ENCODE measurements around the gene RHBDL3.

Gene RHBDL3

DNA sequence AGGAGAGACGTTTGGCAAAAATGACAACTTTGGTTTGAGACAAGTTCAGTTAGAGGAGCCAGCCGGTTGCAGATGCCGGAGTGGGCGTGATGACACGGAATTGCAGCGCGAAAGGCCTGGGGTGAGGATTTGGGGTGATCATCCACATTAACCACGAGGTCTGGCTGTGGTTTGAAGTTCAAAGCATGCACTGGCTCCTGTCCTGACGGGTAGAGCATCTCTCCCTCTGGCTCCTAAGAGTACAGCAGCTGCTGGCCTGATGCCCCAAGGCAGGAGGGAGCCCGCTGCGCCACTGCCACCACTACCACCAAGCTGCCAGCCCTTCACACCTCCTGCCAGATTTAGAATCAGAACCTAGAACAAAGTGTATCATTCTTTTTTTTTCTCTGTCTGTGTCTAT lies 3.7 kb downstream of the RHBDL3 start:
- Histone ChIP-seq H3K4me1 (ENCODE audit: insufficient read depth, low read length) (peaks cover 11% of the 10 kb centered on the region), H3K4me3 (ENCODE audit: low read depth in 1 of 2, low read length in 2 of 2) (no peak overlapping the region), H3K27me3 (ENCODE audit: insufficient read depth, low read length, poor library complexity) (peaks cover 56% of the 10 kb centered on the region), H3K4me2 (ENCODE audit: insufficient read depth, low read length) (no peak overlapping the region), H3K27ac (ENCODE audit: low read length) (no peak overlapping the region), H3K36me3 (ENCODE audit: insufficient read depth, low read length) (no peaks in the 10 kb centered on the region), H3K9ac (ENCODE audit: low read depth, low read length) (no peak overlapping the region), H3K9me3 (ENCODE audit: insufficient read depth, low read length, severe bottlenecking) (no peaks in the 10 kb centered on the region), H4K20me1 (ENCODE audit: insufficient read depth, low read length) (peaks cover 16% of the 10 kb centered on the region), H2AFZ (ENCODE audit: low read depth, low read length) (no peak overlapping the region), H3K79me2 (ENCODE audit: insufficient read depth, low read length) (no peaks in the 10 kb centered on the region)
- TF ChIP-seq EZH2 (IDR thresholded peaks at IDR 0.05; ENCODE audit: borderline replicate concordance, low read depth, low read length, severe bottlenecking) (no peak), CTCF (IDR thresholded peaks at IDR 0.05; ENCODE audit: borderline replicate concordance, extremely low read depth, low read length, poor library complexity, severe bottlenecking) (no peak)
- ATAC-seq (ENCODE audit: insufficient read depth, low read depth) = no peak
- DNase-seq = no peak

GRCh38 chr17:32271844-32272243 lies 6.2 kb downstream of the RHBDL3 start:
- H3K4me1 ChIP-seq (ENCODE audit: insufficient read depth, low read length) = peaks cover 4% of the 10 kb centered on the region
- no peaks in the 10 kb centered on the region for H3K79me2 ChIP-seq (ENCODE audit: insufficient read depth, low read length)
- no peak overlapping the region for H3K9ac ChIP-seq (ENCODE audit: low read depth, low read length)
- peaks cover 18% of the 10 kb centered on the region for H4K20me1 ChIP-seq (ENCODE audit: insufficient read depth, low read length)
- H3K9me3 ChIP-seq (ENCODE audit: insufficient read depth, low read length, severe bottlenecking) = no peaks in the 10 kb centered on the region
- no peak overlapping the region for H3K4me2 ChIP-seq (ENCODE audit: insufficient read depth, low read length)
- no peak overlapping the region for H3K4me3 ChIP-seq (ENCODE audit: low read depth in 1 of 2, low read length in 2 of 2)
- ATAC-seq (ENCODE audit: insufficient read depth, low read depth) (no peak), DNase-seq (no peak)
- H3K27ac ChIP-seq (ENCODE audit: low read length) = no peak overlapping the region
- H3K36me3 ChIP-seq (ENCODE audit: insufficient read depth, low read length) = no peaks in the 10 kb centered on the region
- TF ChIP-seq CTCF (IDR thresholded peaks at IDR 0.05; ENCODE audit: borderline replicate concordance, extremely low read depth, low read length, poor library complexity, severe bottlenecking) (no peak), EZH2 (IDR thresholded peaks at IDR 0.05; ENCODE audit: borderline replicate concordance, low read depth, low read length, severe bottlenecking) (no peak)
- no peak overlapping the region for H2AFZ ChIP-seq (ENCODE audit: low read depth, low read length)
- H3K27me3 ChIP-seq (ENCODE audit: insufficient read depth, low read length, poor library complexity) = peaks cover 40% of the 10 kb centered on the region

GRCh38 chr17:32274101-32274500 lies 8.5 kb downstream of the RHBDL3 start:
- Histone ChIP-seq H3K4me3 (ENCODE audit: low read depth in 1 of 2, low read length in 2 of 2) (no peak overlapping the region), H3K27me3 (ENCODE audit: insufficient read depth, low read length, poor library complexity) (peaks cover 21% of the 10 kb centered on the region), H2AFZ (ENCODE audit: low read depth, low read length) (no peak overlapping the region), H3K79me2 (ENCODE audit: insufficient read depth, low read length) (no peaks in the 10 kb centered on the region), H3K9me3 (ENCODE audit: insufficient read depth, low read length, severe bottlenecking) (no peaks in the 10 kb centered on the region), H3K9ac (ENCODE audit: low read depth, low read length) (no peak overlapping the region), H3K4me2 (ENCODE audit: insufficient read depth, low read length) (no peak overlapping the region), H3K36me3 (ENCODE audit: insufficient read depth, low read length) (no peaks in the 10 kb centered on the region), H4K20me1 (ENCODE audit: insufficient read depth, low read length) (peaks cover 9% of the 10 kb centered on the region), H3K27ac (ENCODE audit: low read length) (no peak overlapping the region), H3K4me1 (ENCODE audit: insufficient read depth, low read length) (no peaks in the 10 kb centered on the region)
- DNase-seq (no peak), ATAC-seq (ENCODE audit: insufficient read depth, low read depth) (no peak)
- no peak for TF ChIP-seq CTCF (IDR thresholded peaks at IDR 0.05; ENCODE audit: borderline replicate concordance, extremely low read depth, low read length, poor library complexity, severe bottlenecking)
- no peak for TF ChIP-seq EZH2 (IDR thresholded peaks at IDR 0.05; ENCODE audit: borderline replicate concordance, low read depth, low read length, severe bottlenecking)

GRCh38 chr17:32274643-32275042 lies 9.0 kb downstream of the RHBDL3 start:
- H3K9ac ChIP-seq (ENCODE audit: low read depth, low read length) = no peak overlapping the region
- H4K20me1 ChIP-seq (ENCODE audit: insufficient read depth, low read length) = peaks cover 9% of the 10 kb centered on the region
- ATAC-seq (ENCODE audit: insufficient read depth, low read depth) = no peak
- no peaks in the 10 kb centered on the region for H3K36me3 ChIP-seq (ENCODE audit: insufficient read depth, low read length)
- H3K4me2 ChIP-seq (ENCODE audit: insufficient read depth, low read length) = no peak overlapping the region
- no peak overlapping the region for H3K27ac ChIP-seq (ENCODE audit: low read length)
- H2AFZ ChIP-seq (ENCODE audit: low read depth, low read length) = no peak overlapping the region
- no peaks in the 10 kb centered on the region for H3K79me2 ChIP-seq (ENCODE audit: insufficient read depth, low read length)
- no peaks in the 10 kb centered on the region for H3K4me1 ChIP-seq (ENCODE audit: insufficient read depth, low read length)
- no peak for DNase-seq
- no peaks in the 10 kb centered on the region for H3K9me3 ChIP-seq (ENCODE audit: insufficient read depth, low read length, severe bottlenecking)
- peaks cover 16% of the 10 kb centered on the region for H3K27me3 ChIP-seq (ENCODE audit: insufficient read depth, low read length, poor library complexity)
- H3K4me3 ChIP-seq (ENCODE audit: low read depth in 1 of 2, low read length in 2 of 2) = no peak overlapping the region
- no peak for TF ChIP-seq EZH2 (IDR thresholded peaks at IDR 0.05; ENCODE audit: borderline replicate concordance, low read depth, low read length, severe bottlenecking)
- no peak for TF ChIP-seq CTCF (IDR thresholded peaks at IDR 0.05; ENCODE audit: borderline replicate concordance, extremely low read depth, low read length, poor library complexity, severe bottlenecking)

Data from DND-41 (cell line).